ENCODE results near the gene SPTB.

Gene SPTB

GRCh38 chr14:64879635-64880220, at the start of gene SPTB:
SPTB (minus strand) TSS chr14:64879907; CDS start chr14:64823094, 56,813 bp downstream.
- in situ Hi-C loops (cut with MboI; ENCODE audit: low sequenced_read_pairs, unreplicated experiment), result no loop called here
- DNase-seq (ENCODE audit: low spot score), result peak; percentile 80
- no peak for TF ChIP-seq CTCF (IDR thresholded peaks at IDR 0.05; ENCODE audit: borderline replicate concordance, control extremely low read depth, extremely low read depth, insufficient read depth, missing control alignments)

- TF ChIP-seq CTCF (IDR thresholded peaks at IDR 0.05; ENCODE audit: borderline replicate concordance, control extremely low read depth, extremely low read depth, insufficient read depth, missing control alignments), result no peak
- in situ Hi-C loops (cut with MboI; ENCODE audit: low sequenced_read_pairs, unreplicated experiment), result no loop called here
- no peak for DNase-seq (ENCODE audit: low spot score)
Observed at GRCh38 chr14:64929014-64929359, 49.3 kb upstream of the SPTB start.

- DNase-seq (ENCODE audit: low spot score), result no peak
- in situ Hi-C loops (cut with MboI; ENCODE audit: low sequenced_read_pairs, unreplicated experiment), result no loop called here
- TF ChIP-seq CTCF (IDR thresholded peaks at IDR 0.05; ENCODE audit: borderline replicate concordance, control extremely low read depth, extremely low read depth, insufficient read depth, missing control alignments), result no peak
Observed at GRCh38 chr14:64928239-64929013, 48.7 kb upstream of the SPTB start.

- DNase-seq (ENCODE audit: low spot score), result no peak
- TF ChIP-seq CTCF (IDR thresholded peaks at IDR 0.05; ENCODE audit: borderline replicate concordance, control extremely low read depth, extremely low read depth, insufficient read depth, missing control alignments), result no peak
- in situ Hi-C loops (cut with MboI; ENCODE audit: low sequenced_read_pairs, unreplicated experiment), result no loop called here
Observed at GRCh38 chr14:64927031-64927430, 47.3 kb upstream of the SPTB start.

- in situ Hi-C loops (cut with MboI; ENCODE audit: low sequenced_read_pairs, unreplicated experiment), result no loop called here
- TF ChIP-seq CTCF (IDR thresholded peaks at IDR 0.05; ENCODE audit: borderline replicate concordance, control extremely low read depth, extremely low read depth, insufficient read depth, missing control alignments), result no peak
- DNase-seq (ENCODE audit: low spot score), result no peak
Observed at GRCh38 chr14:64926398-64926995, 46.8 kb upstream of the SPTB start.

- TF ChIP-seq CTCF (IDR thresholded peaks at IDR 0.05; ENCODE audit: borderline replicate concordance, control extremely low read depth, extremely low read depth, insufficient read depth, missing control alignments), result no peak
- in situ Hi-C loops (cut with MboI; ENCODE audit: low sequenced_read_pairs, unreplicated experiment), result no loop called here
- DNase-seq (ENCODE audit: low spot score), result no peak
Observed at GRCh38 chr14:64923015-64923414, 43.3 kb upstream of the SPTB start.
